Astrocyte (in vitro differentiated cells and primary cell): Measurements from ENCODE around the gene EPHB4. TPM values are rescaled to one million over a fixed set of nuclear protein-coding genes. Genes with fewer than 3 reads are reported as not detected.

ENCODE experiments used
- DNase-seq: peaks from one replicate; pipeline ENCODE4 v3.0.0-alpha.2; 2010; ENCODE audit warnings: low read depth
- FAIRE-seq: peaks from 2 replicates; lab custom pipeline; 2011; peaks lifted over from hg19 to GRCh38; lab: Jason Lieb, UNC
- H2AFZ ChIP-seq: 2 replicates; pipeline ENCODE4 v1.6.0; 2012; ENCODE audit warnings: low read depth, low read length, inconsistent platforms
- H3K27ac ChIP-seq: 2 replicates; pipeline ENCODE4 v1.5.1; 2011; ENCODE audit warnings: low read depth, low read length, inconsistent platforms
- H3K27me3 ChIP-seq: 2 replicates; pipeline ENCODE4 v1.6.0; 2011; ENCODE audit warnings: low read length, inconsistent platforms; ENCODE audit not compliant: insufficient read depth
- H3K36me3 ChIP-seq: 2 replicates; pipeline ENCODE4 v1.5.1; 2011; ENCODE audit warnings: low read length, inconsistent platforms; ENCODE audit not compliant: insufficient read depth
- H3K4me1 ChIP-seq: 2 replicates; pipeline ENCODE4 v1.5.1; 2011; ENCODE audit warnings: low read length, inconsistent platforms; ENCODE audit not compliant: insufficient read depth
- H3K4me2 ChIP-seq: 2 replicates; pipeline ENCODE4 v1.6.0; 2012; ENCODE audit warnings: low read length, inconsistent platforms
- H3K4me3 ChIP-seq: 2 replicates; pipeline ENCODE4 v1.5.1; 2011; ENCODE audit warnings: low read depth, mild to moderate bottlenecking, low read length, inconsistent platforms; ENCODE audit not compliant: insufficient read depth
- H3K79me2 ChIP-seq: 2 replicates; pipeline ENCODE4 v1.6.0; 2012; ENCODE audit warnings: mild to moderate bottlenecking, low read length, inconsistent platforms; ENCODE audit not compliant: insufficient read depth
- H3K9ac ChIP-seq: 2 replicates; pipeline ENCODE4 v1.6.0; 2012; ENCODE audit warnings: mild to moderate bottlenecking, low read length, inconsistent platforms
- H3K9me3 ChIP-seq: 2 replicates; pipeline ENCODE4 v1.5.1; 2012; ENCODE audit warnings: low read depth, mild to moderate bottlenecking, low read length, inconsistent platforms; ENCODE audit not compliant: insufficient read depth
- H4K20me1 ChIP-seq: 2 replicates; pipeline ENCODE4 v1.6.0; 2012; ENCODE audit warnings: low read length, inconsistent platforms; ENCODE audit not compliant: insufficient read depth
- H3K27ac Mint-ChIP-seq: one replicate; pipeline ENCODE4 v1.8.0; 2021; ENCODE audit warnings: mild to moderate bottlenecking, mixed read lengths; ENCODE audit not compliant: unreplicated experiment
- H3K27me3 Mint-ChIP-seq: one replicate; pipeline ENCODE4 v1.8.0; 2021; ENCODE audit warnings: low read depth, mixed read lengths; ENCODE audit not compliant: unreplicated experiment
- H3K36me3 Mint-ChIP-seq: one replicate; pipeline ENCODE4 v1.8.0; 2021; ENCODE audit warnings: low read depth, mixed read lengths; ENCODE audit not compliant: unreplicated experiment
- H3K4me1 Mint-ChIP-seq: one replicate; pipeline ENCODE4 v1.8.0; 2021; ENCODE audit warnings: low read depth, mixed read lengths; ENCODE audit not compliant: unreplicated experiment
- H3K4me3 Mint-ChIP-seq: one replicate; pipeline ENCODE4 v1.8.0; 2021; ENCODE audit warnings: mild to moderate bottlenecking, moderate library complexity, mixed read lengths; ENCODE audit not compliant: unreplicated experiment
- H3K9me3 Mint-ChIP-seq: one replicate; pipeline ENCODE4 v1.8.0; 2021; ENCODE audit warnings: mild to moderate bottlenecking, mixed read lengths; ENCODE audit not compliant: unreplicated experiment
- EZH2 ChIP-seq: IDR thresholded peaks from 2 replicates; pipeline ENCODE4 v1.6.1; 2012; ENCODE audit warnings: mild to moderate bottlenecking, low read length, inconsistent platforms; ENCODE audit not compliant: insufficient read depth
- total RNA-seq: library from RNA; stranded (reverse); gene quantifications from 2 replicates; pipeline ENCODE4 v1.2.1, GENCODE V29; 2021
- TF ChIP-seq, protein P1 (sequence below): IDR thresholded peaks from 2 replicates; pipeline ENCODE4 v1.5.1; 2011; ENCODE audit warnings: low read depth, mild to moderate bottlenecking, inconsistent platforms, low read length, moderate library complexity; ENCODE audit not compliant: insufficient read depth

The EPHB4 gene
- total RNA-seq, 1 donor from 2014 or later = 73.6 TPM

DNA sequence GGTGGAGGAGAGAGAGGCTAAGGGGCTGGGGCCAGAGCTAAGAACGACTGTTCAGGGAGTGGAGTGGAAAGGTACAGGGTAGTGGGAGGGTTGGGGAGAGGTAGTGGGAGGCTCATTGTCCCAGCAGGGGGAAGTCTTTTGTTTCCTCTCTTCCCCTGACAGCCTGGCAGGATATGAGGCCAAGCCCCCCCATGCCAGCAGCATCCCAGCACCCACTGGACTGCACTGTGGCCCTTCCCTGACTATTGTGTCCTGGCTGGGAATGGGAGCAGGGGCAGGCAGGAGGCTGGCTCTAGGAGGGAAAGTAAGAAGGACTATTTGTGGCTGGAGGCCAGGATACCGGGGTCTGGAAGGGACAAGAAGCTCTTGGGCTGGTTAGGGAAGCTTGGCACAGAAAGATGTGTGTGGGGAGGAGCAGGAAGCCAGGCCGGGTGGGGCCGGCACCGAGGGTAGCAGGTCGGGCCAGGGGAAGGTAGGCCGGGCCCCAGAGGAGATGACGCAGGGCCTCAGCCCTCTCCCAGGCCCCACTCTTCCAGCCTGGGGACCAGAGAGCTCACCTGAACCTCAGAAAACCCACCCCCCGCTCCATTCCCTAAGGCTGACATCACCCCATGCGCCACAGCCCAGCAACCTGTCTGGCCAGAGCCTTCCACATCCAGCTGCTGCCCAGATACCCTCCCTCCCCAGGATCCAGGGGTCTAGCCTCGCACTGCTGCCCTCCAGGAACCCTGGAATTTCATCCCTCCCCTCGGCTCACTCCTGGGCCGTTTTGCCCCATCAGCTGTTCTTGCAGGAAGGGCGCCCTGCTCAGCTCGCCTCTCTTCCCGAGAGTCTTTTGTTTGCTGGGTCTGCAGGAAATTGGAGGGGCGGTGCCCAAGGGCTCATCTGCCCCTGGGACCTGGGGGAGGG lies 8.8 kb upstream of the EPHB4 start:
- H3K27me3 Mint-ChIP-seq = no peaks in the 10 kb centered on the region
- Histone ChIP-seq H3K27ac (no peak overlapping the region), H3K4me2 (no peak overlapping the region), H3K79me2 (no peaks in the 10 kb centered on the region), H3K4me1 (peaks cover 2% of the 10 kb centered on the region), H3K9ac (no peak overlapping the region), H2AFZ (peak overlapping the region; percentile 77), H3K4me3 (no peak overlapping the region), H3K9me3 (no peaks in the 10 kb centered on the region), H3K27me3 (no peaks in the 10 kb centered on the region), H4K20me1 (no peaks in the 10 kb centered on the region), H3K36me3 (no peaks in the 10 kb centered on the region)
- peaks cover 2% of the 10 kb centered on the region for H3K36me3 Mint-ChIP-seq
- peak overlapping the region; percentile 73 for H3K4me3 Mint-ChIP-seq
- no peak for DNase-seq
- peaks cover 3% of the 10 kb centered on the region for H3K9me3 Mint-ChIP-seq
- H3K4me1 Mint-ChIP-seq = peaks cover 17% of the 10 kb centered on the region
- no peak for FAIRE-seq
- TF ChIP-seq, protein P1, sequence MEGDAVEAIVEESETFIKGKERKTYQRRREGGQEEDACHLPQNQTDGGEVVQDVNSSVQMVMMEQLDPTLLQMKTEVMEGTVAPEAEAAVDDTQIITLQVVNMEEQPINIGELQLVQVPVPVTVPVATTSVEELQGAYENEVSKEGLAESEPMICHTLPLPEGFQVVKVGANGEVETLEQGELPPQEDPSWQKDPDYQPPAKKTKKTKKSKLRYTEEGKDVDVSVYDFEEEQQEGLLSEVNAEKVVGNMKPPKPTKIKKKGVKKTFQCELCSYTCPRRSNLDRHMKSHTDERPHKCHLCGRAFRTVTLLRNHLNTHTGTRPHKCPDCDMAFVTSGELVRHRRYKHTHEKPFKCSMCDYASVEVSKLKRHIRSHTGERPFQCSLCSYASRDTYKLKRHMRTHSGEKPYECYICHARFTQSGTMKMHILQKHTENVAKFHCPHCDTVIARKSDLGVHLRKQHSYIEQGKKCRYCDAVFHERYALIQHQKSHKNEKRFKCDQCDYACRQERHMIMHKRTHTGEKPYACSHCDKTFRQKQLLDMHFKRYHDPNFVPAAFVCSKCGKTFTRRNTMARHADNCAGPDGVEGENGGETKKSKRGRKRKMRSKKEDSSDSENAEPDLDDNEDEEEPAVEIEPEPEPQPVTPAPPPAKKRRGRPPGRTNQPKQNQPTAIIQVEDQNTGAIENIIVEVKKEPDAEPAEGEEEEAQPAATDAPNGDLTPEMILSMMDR = no peak
- no peak for TF ChIP-seq EZH2
- H3K27ac Mint-ChIP-seq = peak overlapping the region; percentile 89

DNA sequence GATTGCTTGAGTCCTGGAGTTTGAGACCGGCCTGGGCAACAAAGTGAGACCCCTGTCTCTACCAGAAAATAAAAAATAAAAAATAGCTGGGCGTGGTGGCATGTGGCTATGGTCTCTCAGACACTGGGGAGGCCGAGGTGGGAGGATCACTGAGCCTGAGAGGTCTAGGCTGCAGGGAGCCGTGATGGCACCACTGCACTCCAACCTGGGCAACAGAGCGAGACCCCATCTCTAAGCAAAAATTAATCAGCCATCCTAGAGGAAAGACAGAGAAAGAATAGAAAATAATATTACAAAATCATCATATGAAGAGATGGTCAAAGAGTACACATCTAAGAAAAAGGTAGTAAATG lies 4.9 kb upstream of the EPHB4 start:
- no peaks in the 10 kb centered on the region for H3K9me3 ChIP-seq
- Mint-ChIP-seq H3K4me3 (no peak overlapping the region), H3K27ac (no peak overlapping the region), H3K9me3 (peaks cover 3% of the 10 kb centered on the region), H3K4me1 (peaks cover 13% of the 10 kb centered on the region), H3K27me3 (no peaks in the 10 kb centered on the region), H3K36me3 (peaks cover 2% of the 10 kb centered on the region)
- no peak overlapping the region for H3K4me3 ChIP-seq
- no peaks in the 10 kb centered on the region for H4K20me1 ChIP-seq
- no peak overlapping the region for H3K27ac ChIP-seq
- H3K4me2 ChIP-seq = no peak overlapping the region
- H3K27me3 ChIP-seq = no peaks in the 10 kb centered on the region
- peaks cover 6% of the 10 kb centered on the region for H3K79me2 ChIP-seq
- H3K9ac ChIP-seq = no peak overlapping the region
- FAIRE-seq (no peak), DNase-seq (no peak)
- H3K36me3 ChIP-seq = no peaks in the 10 kb centered on the region
- peaks cover 2% of the 10 kb centered on the region for H3K4me1 ChIP-seq
- TF ChIP-seq, protein P1 = no peak
- TF ChIP-seq EZH2 = no peak
- no peak overlapping the region for H2AFZ ChIP-seq

DNA sequence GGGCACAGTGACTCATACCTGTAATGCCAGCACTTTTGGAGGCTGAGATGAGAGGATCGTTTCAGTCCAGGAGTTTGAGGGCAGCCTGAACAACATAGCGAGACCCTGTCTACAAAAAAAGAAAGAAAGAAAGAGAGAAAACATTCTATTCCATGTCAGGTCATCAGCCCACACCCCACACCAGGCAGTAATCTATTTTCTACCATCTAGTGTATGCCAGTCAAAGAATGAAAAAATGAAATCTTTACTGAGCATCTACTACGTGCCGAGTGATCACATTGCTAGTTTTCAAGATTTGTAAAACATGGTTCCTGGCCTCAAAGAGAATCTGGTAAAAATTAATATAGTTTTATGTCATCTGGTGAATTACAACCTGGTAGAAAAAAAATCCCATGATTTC lies 3.1 kb upstream of the EPHB4 start:
- Histone ChIP-seq H3K9me3 (no peaks in the 10 kb centered on the region), H3K27ac (no peak overlapping the region), H3K4me1 (peaks cover 7% of the 10 kb centered on the region), H4K20me1 (peaks cover 13% of the 10 kb centered on the region), H3K79me2 (peaks cover 23% of the 10 kb centered on the region), H3K9ac (no peak overlapping the region), H3K4me3 (no peak overlapping the region), H3K4me2 (no peak overlapping the region), H3K36me3 (no peaks in the 10 kb centered on the region), H2AFZ (no peak overlapping the region), H3K27me3 (no peaks in the 10 kb centered on the region)
- Mint-ChIP-seq H3K27ac (peak overlapping the region; percentile 20), H3K36me3 (peaks cover 2% of the 10 kb centered on the region), H3K9me3 (peaks cover 3% of the 10 kb centered on the region), H3K4me3 (no peak overlapping the region), H3K4me1 (peaks cover 7% of the 10 kb centered on the region), H3K27me3 (no peaks in the 10 kb centered on the region)
- DNase-seq (no peak), FAIRE-seq (no peak)
- TF ChIP-seq, protein P1 = no peak
- TF ChIP-seq EZH2 = no peak
